ENCODE results near the gene PEX14. TPM values are rescaled to one million over a fixed set of nuclear protein-coding genes. Genes with fewer than 3 reads are reported as not detected.

PEX14 gene
- total RNA-seq, 1 donor from 2014 or later: 25.6 TPM

DNA sequence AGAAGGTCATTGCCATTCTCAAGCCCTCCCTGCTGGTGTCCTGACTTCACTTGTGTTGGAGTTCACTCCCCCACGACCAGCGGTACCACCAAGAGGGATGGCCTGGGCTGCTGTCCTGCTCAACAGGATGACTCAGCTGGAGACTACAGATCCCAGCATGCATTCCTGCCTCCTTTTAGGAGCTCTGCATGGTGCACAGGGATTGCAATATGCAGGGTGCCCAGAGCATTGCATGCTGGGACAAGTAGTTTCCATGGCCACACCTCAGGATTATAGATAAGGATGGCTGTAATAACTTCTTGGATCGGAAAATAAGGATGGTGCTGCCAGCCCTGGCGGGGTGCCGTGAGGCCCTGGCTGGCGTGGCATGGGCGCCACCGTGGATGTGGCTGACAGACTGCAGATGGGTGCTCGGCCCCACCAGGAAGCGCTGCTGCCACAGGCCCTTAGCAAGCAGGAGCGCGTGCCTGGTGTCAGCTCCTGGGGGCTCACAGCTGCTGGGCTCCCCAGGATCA lies 171.7 kb downstream of the PEX14 start:
- no peak for DNase-seq (ENCODE audit: low spot score)

DNA sequence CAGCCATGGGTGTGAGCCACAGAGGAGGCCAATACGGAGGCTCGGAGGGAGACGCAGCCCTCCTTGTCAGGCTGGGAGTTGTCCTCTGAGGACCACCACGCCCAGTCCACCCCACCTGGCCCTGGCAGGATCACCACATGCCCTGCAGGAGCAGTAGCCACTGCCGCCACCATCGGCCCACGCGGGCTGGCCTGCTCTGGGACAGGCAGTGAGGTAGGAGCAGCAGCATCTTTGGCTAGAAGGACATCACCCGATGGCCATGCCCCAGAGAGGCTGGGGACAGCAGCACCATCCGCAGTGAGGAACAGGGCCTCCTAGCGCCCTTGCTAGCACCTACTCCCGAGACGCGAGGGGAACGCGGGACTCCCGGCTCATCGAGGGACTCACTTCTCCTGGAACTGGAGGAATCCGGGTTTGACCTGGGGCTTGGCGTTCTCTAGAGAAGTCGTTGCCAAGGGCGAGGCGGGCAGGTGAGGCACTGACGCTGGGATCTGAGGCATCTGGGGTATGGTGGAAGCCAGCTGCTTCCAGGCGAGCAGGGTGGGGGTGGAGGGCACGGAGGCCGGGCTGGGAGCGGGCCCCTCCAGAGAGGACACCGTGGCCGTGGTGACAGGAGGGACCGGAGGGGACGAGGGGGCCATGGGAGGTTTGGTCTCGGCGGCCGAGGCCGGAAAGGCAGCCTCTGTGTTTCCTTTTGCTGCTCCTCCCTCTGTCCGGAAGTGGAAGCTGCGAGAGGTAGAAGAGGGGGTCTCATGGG lies 172.8 kb downstream of the PEX14 start:
- DNase-seq (ENCODE audit: low spot score): no peak

DNA sequence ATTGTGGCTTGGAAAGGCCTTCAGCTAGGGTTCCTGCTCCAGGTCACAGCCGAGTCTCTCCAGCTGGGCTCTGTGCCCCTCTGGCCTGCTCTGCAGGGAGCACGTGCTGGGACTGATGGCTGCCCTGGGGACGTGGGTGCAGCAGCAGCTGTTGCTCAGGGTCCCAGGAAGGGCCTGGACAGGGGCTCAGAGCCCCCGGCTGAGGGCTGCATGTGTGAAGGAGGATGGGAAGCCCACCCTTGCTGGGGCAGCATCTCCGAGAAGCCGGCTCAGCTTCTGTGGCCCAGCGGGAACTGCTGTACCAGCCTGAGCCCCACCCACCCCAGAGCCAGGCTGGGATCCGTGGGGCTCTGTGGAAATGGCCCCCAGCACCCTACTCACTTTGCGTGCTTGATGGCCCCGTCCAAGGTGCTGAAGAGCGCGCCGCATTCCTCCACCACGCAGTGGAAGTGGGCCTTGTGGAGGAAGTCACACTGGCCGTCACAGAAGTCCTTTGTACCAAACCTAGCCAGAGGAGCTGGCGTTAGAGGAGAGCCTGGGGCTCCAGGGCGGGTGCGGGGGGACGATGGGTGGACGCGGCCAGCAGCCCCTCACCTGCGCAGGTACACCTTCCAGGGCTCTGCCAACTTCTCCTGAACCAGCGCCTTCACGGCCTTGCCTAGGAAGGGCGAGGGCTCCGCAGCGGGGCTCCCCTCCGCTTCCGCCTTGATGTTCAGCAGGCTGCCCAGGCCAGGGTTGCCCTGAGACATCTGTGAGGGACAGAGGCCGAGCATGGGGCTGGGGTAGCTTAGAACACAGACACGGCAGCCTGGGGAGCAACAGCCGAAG lies 174.2 kb downstream of the PEX14 start:
- DNase-seq (ENCODE audit: low spot score): no peak

DNA sequence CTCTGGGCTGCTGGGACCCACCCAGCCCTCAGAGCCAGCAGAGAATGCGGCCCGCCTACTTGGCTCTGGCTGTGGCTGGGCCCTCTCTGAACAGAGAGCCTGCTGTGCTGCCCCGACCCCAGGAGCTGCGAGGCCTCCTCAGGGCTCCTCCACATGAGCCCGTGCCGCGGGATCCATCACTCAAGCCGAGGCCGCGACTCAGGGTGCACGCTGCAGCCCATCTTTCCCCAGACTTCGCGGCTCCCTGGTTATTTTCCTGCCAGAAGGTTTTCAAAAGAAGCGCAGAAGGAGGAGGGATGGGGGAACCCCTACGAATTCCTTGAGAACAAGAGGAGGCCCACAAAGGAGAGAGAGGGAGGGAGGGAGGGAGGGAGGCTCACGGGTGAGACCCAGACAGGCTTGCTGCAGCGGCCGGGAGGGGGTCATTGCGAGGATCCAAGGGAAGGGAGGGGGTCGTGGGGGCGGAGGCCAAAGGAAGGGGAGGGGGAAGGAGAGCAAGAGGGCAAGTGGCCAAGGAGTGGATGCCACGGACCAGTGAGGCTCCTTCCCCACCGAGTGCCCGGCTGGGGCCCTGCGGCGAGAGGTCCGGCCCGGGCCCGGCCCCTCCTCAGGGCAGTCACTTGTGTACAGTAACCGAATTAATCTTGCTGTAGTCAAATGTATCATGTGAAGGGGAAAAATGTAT lies 174.9 kb downstream of the PEX14 start:
- DNase-seq (ENCODE audit: low spot score): no peak

DNA sequence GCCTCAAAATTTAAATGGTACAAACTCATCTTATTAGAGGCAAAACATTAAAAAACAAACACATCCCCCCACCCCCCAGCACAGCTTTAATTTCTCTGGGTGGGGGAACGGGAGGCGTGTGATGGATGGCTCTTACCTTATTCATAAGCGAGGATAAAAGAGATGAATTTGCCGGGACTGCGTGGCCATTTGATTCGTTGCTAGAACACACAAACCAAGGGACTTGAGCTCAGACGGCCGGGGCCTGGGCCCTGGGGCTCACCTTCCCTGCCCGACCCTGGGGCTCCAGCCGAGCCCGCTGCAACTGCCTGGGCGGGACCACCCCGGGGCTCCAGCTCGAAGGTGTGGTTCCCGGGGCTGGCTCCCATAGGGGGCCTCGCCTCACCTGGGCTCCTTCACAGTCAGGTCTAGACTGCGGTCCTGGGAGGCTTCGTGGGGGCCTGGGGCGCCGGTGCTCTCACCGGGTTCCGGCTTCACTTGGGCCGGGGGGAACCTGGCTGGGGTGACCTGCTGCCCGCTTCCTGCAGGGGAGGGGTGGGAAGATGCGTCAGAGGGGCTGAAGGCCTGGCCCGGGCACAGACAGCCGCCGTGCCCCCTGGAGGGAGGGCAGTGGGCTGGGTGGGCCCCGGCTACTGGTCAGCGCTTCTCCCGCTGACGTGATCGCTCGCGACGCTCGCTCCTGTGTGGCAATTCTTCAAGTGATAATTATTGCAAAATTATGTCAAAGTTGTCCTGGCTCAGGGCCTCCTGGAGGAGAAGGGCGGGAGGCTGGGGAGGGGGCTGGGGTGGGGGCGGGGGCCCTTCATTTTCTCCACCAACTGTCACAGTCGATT lies 176.0 kb downstream of the PEX14 start:
- DNase-seq (ENCODE audit: low spot score): no peak

GRCh38 chr1:10651389-10651766 lies 176.6 kb downstream of the PEX14 start:
- no peak for DNase-seq (ENCODE audit: low spot score)

- DNase-seq (ENCODE audit: low spot score): no peak
Measured at GRCh38 chr1:10651793-10652192, 177.0 kb downstream of the PEX14 start.

GRCh38 chr1:10652626-10653025 lies 177.9 kb downstream of the PEX14 start:
- DNase-seq (ENCODE audit: low spot score): no peak

GRCh38 chr1:10653370-10654125 lies 178.8 kb downstream of the PEX14 start:
- DNase-seq (ENCODE audit: low spot score): no peak

- peak; percentile 40 for DNase-seq (ENCODE audit: low spot score)
Measured at GRCh38 chr1:10655002-10655401, 180.3 kb downstream of the PEX14 start.

DNA sequence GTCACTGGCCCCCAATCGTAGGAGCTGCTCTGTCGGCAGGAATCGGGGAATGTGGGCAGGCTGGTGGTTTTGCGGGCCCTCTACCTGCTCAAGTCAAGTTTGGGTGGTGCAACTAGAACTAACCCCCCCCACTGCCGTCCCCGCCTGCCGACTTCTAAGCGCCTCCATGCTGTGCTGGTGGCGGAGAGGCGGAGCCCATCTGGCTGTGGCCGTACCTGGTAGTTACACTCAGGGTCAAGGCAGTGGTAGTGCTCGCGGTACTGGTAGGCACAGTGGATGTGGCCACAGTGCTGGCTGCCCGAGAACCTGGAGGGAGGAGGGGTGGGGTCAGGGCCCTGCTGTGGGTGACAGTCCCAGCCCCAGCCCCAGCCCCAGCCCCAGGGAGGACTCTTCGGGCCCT lies 181.7 kb downstream of the PEX14 start:
- no peak for DNase-seq (ENCODE audit: low spot score)

GRCh38 chr1:10657088-10657847 lies 182.5 kb downstream of the PEX14 start:
- DNase-seq (ENCODE audit: low spot score): no peak

GRCh38 chr1:10658396-10659066 lies 183.8 kb downstream of the PEX14 start:
- DNase-seq (ENCODE audit: low spot score): no peak

DNA sequence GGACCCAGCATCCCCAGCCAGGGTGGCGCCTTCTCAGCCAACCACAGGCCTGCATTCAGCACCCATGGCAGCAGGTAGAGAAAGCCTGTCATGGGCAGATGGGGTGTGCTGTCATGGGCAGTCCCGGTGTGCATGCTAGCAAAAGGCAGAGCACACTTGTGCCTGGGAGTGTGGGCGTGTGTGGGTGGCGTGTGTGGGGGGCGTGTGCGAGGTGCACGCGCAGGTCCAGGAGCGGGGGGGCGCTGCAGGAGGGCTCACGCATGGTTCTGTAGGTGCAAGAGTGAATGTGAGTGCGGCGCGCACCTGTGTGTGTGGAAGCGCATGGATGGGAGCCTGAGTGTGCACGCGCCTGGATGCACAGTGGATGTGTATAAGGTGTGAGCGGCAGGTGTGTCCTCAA lies 184.5 kb downstream of the PEX14 start:
- no peak for DNase-seq (ENCODE audit: low spot score)

- DNase-seq (ENCODE audit: low spot score): no peak
Measured at GRCh38 chr1:10659646-10660540, 185.1 kb downstream of the PEX14 start.

- DNase-seq (ENCODE audit: low spot score): no peak
Measured at GRCh38 chr1:10661453-10661852, 186.7 kb downstream of the PEX14 start.

- DNase-seq (ENCODE audit: low spot score): no peak
Measured at GRCh38 chr1:10662090-10662688, 187.4 kb downstream of the PEX14 start.
